GM12864 (cell line): ENCODE results near the gene IL34.

Experiments
- DNase-seq: peaks from one replicate; pipeline ENCODE4 v3.0.0-alpha.2; 2011; ENCODE audit warnings: low read depth
- H3K4me3 ChIP-seq: 2 replicates; pipeline ENCODE4 v1.5.1; 2011; ENCODE audit warnings: mild to moderate bottlenecking, low read depth, low read length, control low read depth
- TF ChIP-seq, protein P1 (sequence below): IDR thresholded peaks from 2 replicates; pipeline ENCODE4 v1.5.1; 2011; ENCODE audit warnings: low read depth, mild to moderate bottlenecking, moderate library complexity, low read length, control low read depth, inconsistent platforms; ENCODE audit errors: missing control alignments

IL34 gene

DNA sequence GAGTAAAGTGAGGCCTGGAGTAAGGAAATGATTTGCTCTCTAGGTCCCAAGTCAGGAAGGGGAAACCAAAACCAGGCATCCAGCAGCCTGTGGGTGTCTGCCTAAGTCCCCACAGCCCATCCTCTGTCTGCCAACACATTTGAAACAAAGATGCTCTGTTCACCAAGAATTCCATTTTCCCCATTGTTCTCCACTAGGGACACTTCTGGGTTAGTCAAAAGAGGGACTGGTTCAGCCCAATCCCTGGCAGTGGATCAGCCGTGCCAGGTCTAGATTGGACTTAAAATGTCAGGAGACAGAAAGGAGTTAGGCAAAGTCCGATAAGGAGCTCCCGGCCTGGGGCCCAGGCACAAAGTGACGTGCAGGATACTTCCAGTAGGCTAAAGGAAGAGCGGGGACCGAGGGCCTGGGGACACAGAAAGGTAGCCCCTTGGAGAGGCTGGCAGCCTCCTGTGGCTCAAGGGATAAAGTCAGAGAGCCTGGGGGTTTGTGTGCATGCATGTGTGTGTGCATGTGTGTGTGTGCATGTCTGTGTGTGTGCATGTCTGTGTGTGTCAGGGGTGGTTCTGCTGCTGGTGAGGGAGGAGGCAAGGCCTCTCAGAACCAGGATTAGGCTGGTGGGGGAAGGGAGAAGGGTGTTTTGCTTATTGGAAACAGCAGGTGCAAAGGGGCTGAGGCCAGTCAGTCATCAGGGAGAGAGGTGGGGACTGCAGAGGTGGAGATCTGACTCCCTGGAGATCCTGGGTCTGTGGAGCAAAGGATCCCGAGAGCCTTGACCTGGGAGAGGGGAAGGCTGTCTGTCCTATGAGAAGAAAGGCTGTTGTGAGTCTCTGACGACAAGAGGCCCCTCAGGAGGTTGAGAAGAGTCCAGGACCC is 41.7 kb upstream of the IL34 start:
- TF ChIP-seq, protein P1, sequence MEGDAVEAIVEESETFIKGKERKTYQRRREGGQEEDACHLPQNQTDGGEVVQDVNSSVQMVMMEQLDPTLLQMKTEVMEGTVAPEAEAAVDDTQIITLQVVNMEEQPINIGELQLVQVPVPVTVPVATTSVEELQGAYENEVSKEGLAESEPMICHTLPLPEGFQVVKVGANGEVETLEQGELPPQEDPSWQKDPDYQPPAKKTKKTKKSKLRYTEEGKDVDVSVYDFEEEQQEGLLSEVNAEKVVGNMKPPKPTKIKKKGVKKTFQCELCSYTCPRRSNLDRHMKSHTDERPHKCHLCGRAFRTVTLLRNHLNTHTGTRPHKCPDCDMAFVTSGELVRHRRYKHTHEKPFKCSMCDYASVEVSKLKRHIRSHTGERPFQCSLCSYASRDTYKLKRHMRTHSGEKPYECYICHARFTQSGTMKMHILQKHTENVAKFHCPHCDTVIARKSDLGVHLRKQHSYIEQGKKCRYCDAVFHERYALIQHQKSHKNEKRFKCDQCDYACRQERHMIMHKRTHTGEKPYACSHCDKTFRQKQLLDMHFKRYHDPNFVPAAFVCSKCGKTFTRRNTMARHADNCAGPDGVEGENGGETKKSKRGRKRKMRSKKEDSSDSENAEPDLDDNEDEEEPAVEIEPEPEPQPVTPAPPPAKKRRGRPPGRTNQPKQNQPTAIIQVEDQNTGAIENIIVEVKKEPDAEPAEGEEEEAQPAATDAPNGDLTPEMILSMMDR: no peak

DNA sequence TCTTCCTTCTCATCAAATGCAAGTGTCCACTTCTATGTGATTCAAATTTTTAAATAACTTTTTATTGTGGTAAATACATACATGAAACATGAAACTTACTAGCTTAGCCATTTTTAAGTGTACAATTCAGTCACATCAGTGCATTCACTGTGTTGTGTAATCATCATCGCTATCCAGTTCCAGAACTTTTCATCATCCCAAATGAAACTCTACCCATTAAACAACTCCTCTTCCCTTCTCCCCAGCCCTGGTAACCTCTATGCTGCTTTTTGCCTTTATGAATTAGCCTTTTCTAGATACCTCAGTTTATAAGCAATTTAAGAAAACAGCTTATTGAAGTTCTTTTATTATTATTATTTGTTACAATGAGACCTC is 41.1 kb upstream of the IL34 start:
- TF ChIP-seq, protein P1: no peak
- H3K4me3 ChIP-seq: no peak overlapping the region
- no peak for DNase-seq

More for the DNA sequence above, 41.7 kb upstream of the IL34 start:
- no peak overlapping the region for H3K4me3 ChIP-seq
- DNase-seq: no peak

DNA sequence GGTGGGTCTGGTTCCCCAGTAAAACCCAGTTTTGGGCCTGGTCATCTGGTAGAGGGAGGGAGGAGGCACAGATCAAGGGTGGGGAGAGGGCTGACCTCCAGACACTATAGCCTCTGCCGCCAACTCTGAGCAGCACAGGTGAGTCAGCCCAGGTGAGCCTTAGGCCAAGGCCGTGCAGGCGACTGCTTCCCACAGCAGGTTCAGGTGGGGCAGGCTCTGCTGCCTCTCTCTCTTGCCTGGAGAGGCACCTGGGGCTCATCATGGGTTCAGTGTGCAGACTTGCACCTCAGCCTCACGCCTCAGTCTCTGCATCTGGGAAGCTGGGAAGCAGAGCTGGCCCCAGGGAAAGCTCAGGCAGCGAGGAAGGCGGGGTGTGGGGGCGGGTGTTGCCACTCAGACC is 37.8 kb upstream of the IL34 start:
- H3K4me3 ChIP-seq: no peak overlapping the region
- DNase-seq: no peak
- TF ChIP-seq, protein P1: no peak

DNA sequence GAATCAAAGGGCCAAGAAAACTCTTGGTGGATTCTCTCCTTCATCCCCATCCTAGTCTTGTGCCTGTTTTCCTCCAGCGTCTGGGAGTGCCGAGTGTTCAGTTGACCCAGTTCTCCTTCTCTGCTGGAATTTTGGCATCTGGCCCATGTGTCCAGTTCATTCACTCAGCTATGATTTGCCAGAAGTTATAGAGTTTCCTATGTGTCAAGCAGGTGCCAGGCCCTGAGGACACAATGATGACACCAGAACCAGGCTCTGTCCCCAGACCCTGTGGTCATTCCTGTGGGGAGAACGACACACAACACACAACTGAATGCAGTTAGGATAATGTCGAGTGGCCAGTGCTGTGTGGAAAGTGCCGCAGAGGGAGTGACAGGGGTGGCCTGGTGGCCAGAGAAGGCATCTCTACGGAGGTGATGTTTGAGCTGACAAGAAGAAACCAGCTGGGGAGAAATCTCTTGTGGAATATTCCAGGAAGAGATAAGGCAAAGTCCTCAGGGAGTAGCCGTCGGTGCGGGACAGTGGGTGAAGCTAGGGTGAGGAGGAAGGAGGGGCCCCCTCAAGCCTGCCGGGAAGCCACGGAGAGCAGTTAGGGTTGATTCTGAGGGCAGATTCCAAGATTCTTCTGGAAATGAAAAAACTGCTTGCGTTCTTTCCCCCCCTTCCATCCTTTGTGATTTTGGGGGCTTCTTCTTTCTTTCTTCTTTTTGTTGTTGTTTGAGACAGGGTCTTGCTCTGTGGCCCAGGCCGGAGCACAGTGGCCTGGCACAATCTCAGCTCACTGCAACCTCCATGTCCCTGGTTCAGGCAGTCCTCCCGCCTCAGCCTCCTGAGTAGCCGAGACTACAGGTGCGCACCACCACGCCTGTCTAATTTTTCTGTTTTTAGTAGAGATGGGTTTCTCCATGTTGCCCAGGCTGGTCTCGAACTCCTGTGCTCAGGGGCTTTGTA is 35.8 kb upstream of the IL34 start:
- TF ChIP-seq, protein P1: no peak
- H3K4me3 ChIP-seq: no peak overlapping the region
- DNase-seq: no peak

DNA sequence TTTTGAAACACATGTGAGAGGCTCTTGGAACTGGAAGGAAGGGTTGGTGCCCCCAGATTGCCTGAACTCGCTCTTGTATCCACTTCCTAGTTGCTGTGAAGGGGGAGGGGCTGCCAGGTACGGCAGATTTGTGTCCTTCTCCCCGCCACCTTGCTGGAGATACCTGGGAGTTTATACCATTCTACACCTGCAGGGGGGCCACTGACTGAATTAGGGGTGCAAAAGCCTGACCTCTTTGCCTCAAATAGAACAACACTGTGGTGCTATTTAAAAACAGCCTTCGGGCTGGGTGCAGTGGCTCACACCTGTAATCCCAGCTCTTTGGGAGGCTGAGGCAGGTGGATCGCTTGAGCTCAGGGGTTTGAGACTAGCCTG is 35.1 kb upstream of the IL34 start:
- H3K4me3 ChIP-seq: no peak overlapping the region
- no peak for DNase-seq
- TF ChIP-seq, protein P1: no peak

DNA sequence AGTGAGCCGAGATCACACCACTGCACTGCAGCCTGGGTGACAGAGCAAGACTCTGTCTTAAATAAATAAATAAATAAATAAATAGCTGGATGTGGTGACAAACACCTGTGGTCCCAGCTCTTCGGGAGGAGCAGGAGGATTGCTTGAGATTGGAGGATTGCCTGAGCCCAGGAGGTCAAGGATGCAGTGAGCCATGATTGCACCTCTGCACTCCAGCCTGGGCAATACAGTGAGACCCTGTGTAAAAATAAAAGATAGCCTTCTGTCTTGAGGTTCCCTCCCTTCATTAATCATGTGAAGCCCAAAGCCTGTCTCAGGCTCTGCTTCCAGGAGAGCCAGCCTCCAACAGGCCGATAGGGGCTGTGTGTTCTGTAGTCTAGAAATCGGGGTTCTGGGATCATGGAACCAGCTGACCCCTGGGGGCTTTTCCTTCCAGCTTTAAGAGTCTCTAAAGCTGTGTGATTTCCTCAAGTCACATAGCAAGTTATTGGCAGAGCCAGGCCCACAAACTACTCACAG is 34.5 kb upstream of the IL34 start:
- no peak overlapping the region for H3K4me3 ChIP-seq
- no peak for DNase-seq
- TF ChIP-seq, protein P1: no peak
